Measurements from ENCODE around the gene PCYT2.

The PCYT2 gene

GRCh38 chr17:81903415-81903831, 7.8 kb downstream of the PCYT2 start:
- DNase-seq (ENCODE audit: extremely low spot score, insufficient read length, low read depth) (no peak), FAIRE-seq (no peak)

- FAIRE-seq, result no peak
- no peak for DNase-seq (ENCODE audit: extremely low spot score, insufficient read length, low read depth)
Observed at GRCh38 chr17:81902653-81903414, 8.4 kb downstream of the PCYT2 start.

- DNase-seq (ENCODE audit: extremely low spot score, insufficient read length, low read depth), result no peak
- FAIRE-seq, result no peak
Observed at GRCh38 chr17:81902023-81902652, 9.1 kb downstream of the PCYT2 start, which contains the start of gene NPB. TSS of gene NPB (plus strand) at chr17:81902238. CDS start at chr17:81902278, 40 bp downstream.

- FAIRE-seq, result no peak
Observed at GRCh38 chr17:81901167-81902022, 9.8 kb downstream of the PCYT2 start.

GRCh38 chr17:81900181-81900820, 10.9 kb downstream of the PCYT2 start:
- DNase-seq (ENCODE audit: extremely low spot score, insufficient read length, low read depth), result no peak
- no peak for FAIRE-seq

More at GRCh38 chr17:81901167-81902022, 9.8 kb downstream of the PCYT2 start:
- no peak for DNase-seq (ENCODE audit: extremely low spot score, insufficient read length, low read depth)

GRCh38 chr17:81899514-81900166, 11.6 kb downstream of the PCYT2 start:
- FAIRE-seq, result no peak
- DNase-seq (ENCODE audit: extremely low spot score, insufficient read length, low read depth), result no peak

- FAIRE-seq (no peak), DNase-seq (ENCODE audit: extremely low spot score, insufficient read length, low read depth) (no peak)
Observed at GRCh38 chr17:81898885-81899284, 12.3 kb downstream of the PCYT2 start.

- DNase-seq (ENCODE audit: extremely low spot score, insufficient read length, low read depth), result no peak
Observed at GRCh38 chr17:81898029-81898866, 13.0 kb downstream of the PCYT2 start.

GRCh38 chr17:81895400-81895799, 15.8 kb downstream of the PCYT2 start:
- DNase-seq (ENCODE audit: extremely low spot score, insufficient read length, low read depth) (no peak), FAIRE-seq (no peak)

More at GRCh38 chr17:81898029-81898866, 13.0 kb downstream of the PCYT2 start:
- no peak for FAIRE-seq

- FAIRE-seq (no peak), DNase-seq (ENCODE audit: extremely low spot score, insufficient read length, low read depth) (no peak)
Observed at GRCh38 chr17:81891303-81891552, 20.0 kb downstream of the PCYT2 start.

GRCh38 chr17:81890447-81891302, 20.5 kb downstream of the PCYT2 start:
- DNase-seq (ENCODE audit: extremely low spot score, insufficient read length, low read depth), result no peak
- no peak for FAIRE-seq

- FAIRE-seq, result no peak
Observed at GRCh38 chr17:81889602-81890001, 21.6 kb downstream of the PCYT2 start.

GRCh38 chr17:81888988-81889595, 22.1 kb downstream of the PCYT2 start:
- FAIRE-seq (no peak), DNase-seq (ENCODE audit: extremely low spot score, insufficient read length, low read depth) (no peak)

More at GRCh38 chr17:81889602-81890001, 21.6 kb downstream of the PCYT2 start:
- DNase-seq (ENCODE audit: extremely low spot score, insufficient read length, low read depth), result no peak

GRCh38 chr17:81888105-81888987, 22.9 kb downstream of the PCYT2 start:
- DNase-seq (ENCODE audit: extremely low spot score, insufficient read length, low read depth) (no peak), FAIRE-seq (no peak)

GRCh38 chr17:81885869-81886548, 25.2 kb downstream of the PCYT2 start:
- no peak for FAIRE-seq
- no peak for DNase-seq (ENCODE audit: extremely low spot score, insufficient read length, low read depth)

- DNase-seq (ENCODE audit: extremely low spot score, insufficient read length, low read depth), result no peak
- no peak for FAIRE-seq
Observed at GRCh38 chr17:81885454-81885853, 25.7 kb downstream of the PCYT2 start.
